HG03108 (cell line): Measurements from ENCODE around the gene BICRAL.
"Not testable (repeated sequence)": the region's sequence is repeated elsewhere in the genome, so short reads cannot be mapped to it uniquely, and the experiment has no call there.

Experiments
- ATAC-seq: cut with Tn5 transposase; IDR thresholded peaks from one replicate; pipeline ENCODE4 v1.9.1; 2021; ENCODE audit warnings: moderate library complexity; ENCODE audit not compliant: unreplicated experiment

BICRAL gene

DNA sequence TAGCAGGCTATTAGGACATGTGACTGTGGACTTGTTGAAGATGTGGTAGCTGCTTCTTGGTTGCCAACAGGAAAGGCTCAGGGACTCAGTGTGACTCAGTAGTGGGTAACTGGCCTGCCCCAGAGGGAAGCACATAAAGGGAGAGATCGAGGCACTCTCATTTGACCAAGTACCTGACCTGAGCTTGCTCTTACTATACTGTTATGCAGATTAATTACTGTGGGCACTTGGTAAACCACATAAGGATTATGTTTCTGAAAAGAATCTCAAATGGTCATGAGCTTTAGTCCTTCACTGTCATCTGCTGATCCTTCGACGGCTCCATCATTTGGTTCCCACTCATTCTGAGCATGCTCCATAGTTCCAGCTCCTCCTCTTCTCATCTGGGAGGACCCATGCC, 49.4 kb downstream of the BICRAL start:
- no peak for ATAC-seq

- ATAC-seq: no peak
Observed at GRCh38 chr6:42834056-42834455, 52.2 kb downstream of the BICRAL start.

GRCh38 chr6:42841844-42842584, 60.2 kb downstream of the BICRAL start:
- ATAC-seq: no peak

- no peak for ATAC-seq
Observed at GRCh38 chr6:42845327-42845694, 63.5 kb downstream of the BICRAL start.

- no peak for ATAC-seq
Observed at GRCh38 chr6:42846505-42846904, 64.7 kb downstream of the BICRAL start.

DNA sequence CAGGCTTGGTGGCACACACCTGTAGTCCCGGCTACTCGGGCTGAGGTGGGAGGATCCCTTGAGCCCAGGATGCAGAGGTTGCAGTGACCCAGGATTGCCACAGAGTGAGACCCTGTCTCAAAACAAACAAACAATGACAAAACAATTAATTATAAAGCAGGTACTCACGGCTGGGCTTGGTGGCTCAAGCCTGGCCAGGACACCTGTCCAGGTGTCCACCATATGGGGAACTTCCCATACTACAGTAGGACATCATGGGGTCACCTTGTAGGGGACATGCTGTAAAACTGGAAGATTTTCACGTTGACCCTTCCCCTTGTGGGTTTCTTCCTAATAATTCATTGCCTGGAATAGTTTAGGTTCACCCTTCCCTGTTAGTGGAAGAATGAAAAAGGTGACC, 66.8 kb downstream of the BICRAL start:
- ATAC-seq: no peak

- ATAC-seq: no peak
Observed at GRCh38 chr6:42851599-42851998, 69.7 kb downstream of the BICRAL start.

GRCh38 chr6:42860036-42860435, 78.2 kb downstream of the BICRAL start:
- no peak for ATAC-seq

GRCh38 chr6:42860481-42860880, 78.6 kb downstream of the BICRAL start:
- ATAC-seq: no peak

DNA sequence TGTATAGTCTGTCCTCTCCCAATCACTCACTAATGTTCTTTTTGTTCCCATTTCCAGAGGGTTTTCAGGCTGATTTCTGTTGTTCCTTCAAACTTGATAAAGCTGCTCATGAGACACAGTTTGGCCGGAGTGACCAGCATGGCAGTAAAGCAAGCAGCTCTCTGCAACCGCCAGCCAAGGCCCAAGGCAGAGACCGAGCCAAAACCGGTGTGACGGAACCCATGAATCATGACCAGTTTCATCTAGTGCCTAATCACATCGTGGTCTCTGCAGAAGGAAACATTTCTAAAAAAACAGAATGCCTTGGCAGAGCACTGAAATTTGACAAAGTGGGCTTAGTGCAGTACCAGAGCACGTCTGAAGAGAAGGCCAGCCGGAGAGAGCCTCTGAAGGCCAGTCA, 82.8 kb downstream of the BICRAL start:
- no peak for ATAC-seq

DNA sequence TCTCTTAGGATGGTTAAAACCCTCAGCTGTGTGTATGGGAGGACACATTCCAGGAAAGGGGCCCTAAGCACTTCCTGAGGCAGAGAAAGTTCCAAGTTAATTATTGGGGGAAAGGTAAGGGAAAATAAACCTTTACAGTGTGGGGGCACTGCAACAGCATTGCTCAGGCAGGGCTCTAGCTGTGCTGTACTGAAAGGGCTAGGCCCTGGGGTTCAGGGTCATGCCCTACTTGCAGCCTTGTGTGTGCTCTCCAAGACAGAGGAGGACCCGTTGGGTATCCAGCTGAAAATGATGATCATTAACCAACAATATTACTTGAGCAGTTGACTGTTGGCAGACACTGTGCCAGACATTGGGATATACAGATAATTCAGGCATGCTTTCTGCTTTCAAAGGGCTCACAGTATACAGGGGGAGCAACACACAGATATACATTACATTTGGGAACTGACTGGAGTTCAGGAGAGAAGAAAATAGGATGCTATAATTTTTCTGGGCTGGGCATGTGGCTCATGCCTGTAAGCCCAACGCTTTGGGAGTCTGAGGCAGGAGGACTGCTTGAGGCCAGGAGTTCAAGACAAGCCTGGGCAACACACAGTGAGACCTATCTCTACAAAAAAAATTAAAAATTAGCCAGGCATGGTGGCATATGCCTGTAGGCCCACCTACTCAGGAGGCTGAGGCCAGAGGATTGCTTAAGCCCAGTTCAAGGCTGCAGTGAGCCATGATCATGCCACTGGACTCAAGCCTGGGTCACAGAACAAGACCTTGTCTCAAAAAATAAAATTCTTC, 88.5 kb downstream of the BICRAL start:
- no peak for ATAC-seq

GRCh38 chr6:42871711-42872110, 89.9 kb downstream of the BICRAL start:
- no peak for ATAC-seq

- ATAC-seq: no peak
Observed at GRCh38 chr6:42873313-42873712, 91.5 kb downstream of the BICRAL start.

DNA sequence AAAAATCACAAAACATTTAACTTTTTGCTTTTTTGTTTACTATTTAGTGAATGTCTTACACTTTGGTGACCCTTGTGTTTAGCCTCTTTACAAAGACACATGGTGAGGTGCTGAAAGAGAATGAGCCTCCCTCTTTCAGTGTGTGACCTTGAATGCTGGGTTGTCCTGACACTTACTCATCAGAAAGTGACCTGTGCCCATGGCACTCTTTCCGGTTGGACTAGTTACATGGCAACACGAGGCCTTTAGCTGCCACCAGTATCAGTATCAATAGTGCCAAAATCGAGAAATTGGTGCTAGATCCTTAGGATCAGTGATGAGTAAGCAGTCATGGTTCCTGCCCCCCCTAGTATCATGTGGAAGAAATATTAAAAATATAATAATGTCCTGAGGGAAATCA, 95.8 kb downstream of the BICRAL start:
- no peak for ATAC-seq

DNA sequence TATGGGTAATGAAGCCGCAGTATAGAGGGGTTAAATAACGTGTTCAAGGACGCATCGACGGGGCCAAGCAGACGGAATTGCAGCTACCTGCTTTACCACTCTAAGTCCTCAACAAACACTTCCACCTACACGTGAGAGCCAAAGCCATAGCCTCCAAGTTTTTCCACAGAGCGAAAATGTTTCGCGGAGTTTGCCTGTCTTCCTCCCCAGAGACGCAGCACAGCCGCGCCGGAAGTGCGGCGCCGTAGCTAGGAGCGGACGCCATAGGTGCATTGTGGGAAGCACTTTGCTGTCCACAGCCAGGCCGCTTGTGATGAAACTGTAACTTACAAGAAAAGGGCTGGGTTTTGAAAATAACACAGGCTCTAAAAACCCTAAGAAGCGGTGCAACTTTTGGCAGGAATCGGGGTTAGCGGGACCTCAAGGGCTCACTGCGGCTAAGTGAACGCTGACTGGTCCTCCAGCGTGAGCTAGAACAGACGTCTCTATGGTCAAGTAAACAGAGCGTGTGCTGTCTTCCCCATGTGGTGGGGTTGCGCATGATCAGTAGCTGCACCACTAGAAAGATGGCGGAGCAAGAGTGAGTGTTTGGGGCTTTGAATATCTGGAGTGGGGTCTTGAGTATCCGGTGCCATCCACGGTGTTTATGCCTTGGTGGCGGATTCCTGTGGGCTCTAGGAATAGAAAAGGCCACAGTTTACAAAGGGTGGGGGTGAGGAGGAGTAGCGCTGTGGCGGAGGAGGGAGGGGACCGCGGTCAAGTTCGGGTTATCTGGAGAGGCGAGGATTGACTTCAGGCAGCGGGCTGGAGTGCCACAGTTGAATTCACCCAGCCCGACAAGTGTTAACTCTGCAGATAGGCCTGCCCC, 97.8 kb downstream of the BICRAL start, which contains the start of gene RPL7L1:
Gene RPL7L1 (plus strand): TSS at position 245 of the 868 bp plus-strand sequence. CDS start 295 bp downstream, at position 540.
- peak; percentile 91 for ATAC-seq

GRCh38 chr6:42880240-42880817, 98.5 kb downstream of the BICRAL start:
- ATAC-seq: not testable (repeated sequence)

GRCh38 chr6:42880871-42881270, 99.0 kb downstream of the BICRAL start:
- not testable (repeated sequence) for ATAC-seq

GRCh38 chr6:42885702-42886101, 103.8 kb downstream of the BICRAL start:
- no peak for ATAC-seq

DNA sequence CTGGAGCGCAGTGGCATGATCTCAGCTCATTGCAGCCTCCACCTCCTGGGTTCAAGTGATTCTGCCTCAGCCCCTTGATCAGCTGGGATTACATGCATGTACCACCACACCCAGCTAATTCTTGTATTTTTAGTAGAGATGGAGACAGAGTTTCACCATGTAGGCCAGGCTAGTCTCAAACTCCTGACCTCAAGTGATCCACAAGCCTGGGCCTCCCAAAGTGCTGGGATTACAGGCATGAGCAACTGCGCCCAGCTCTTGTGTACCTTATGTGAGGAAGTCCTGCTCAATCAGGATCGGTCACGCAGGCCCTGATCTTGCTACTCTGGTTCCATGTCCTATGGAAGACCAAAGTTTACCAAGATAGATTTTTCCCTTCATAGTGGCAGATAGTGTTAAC, 106.3 kb downstream of the BICRAL start:
- ATAC-seq: not testable (repeated sequence)

- ATAC-seq: no peak
Observed at GRCh38 chr6:42889815-42890214, 108.0 kb downstream of the BICRAL start.
